HepG2 (cell line): ENCODE measurements around the gene FAM83C. TPM values are rescaled to one million over a fixed set of nuclear protein-coding genes. Genes with fewer than 3 reads are reported as not detected.

Experiments used
- CCDC6 ChIP-seq: sonication (generic); formaldehyde crosslinking; IDR thresholded peaks from 2 replicates; pipeline ENCODE4 v1.8.1; 2022; ENCODE audit warnings: mild to moderate bottlenecking, missing genetic modification reagents, moderate library complexity
- HNF4G ChIP-seq, 2 experiments: sonication (generic) in 1 of 2; formaldehyde crosslinking in 1 of 2; IDR thresholded peaks; 2 replicates each; pipeline versions ENCODE4 v1.4.0 to v1.6.1; 2011 to 2020; ENCODE audit warnings: borderline replicate concordance in 2 of 2, low read depth in 2 of 2, mild to moderate bottlenecking in 2 of 2, low read length in 1 of 2, missing genetic modification reagents in 1 of 2, moderate library complexity in 1 of 2
- PHF8 ChIP-seq: sonication (generic); formaldehyde crosslinking; IDR thresholded peaks from 2 replicates; pipeline ENCODE4 v1.5.0; 2020; ENCODE audit warnings: missing genetic modification reagents
- PPARG ChIP-seq: conservative IDR thresholded peaks from 2 replicates; pipeline ENCODE4 v1.6.1; 2016; ENCODE audit warnings: missing biosample characterization, missing genetic modification reagents
- RELA ChIP-seq: sonication (generic); formaldehyde crosslinking; IDR thresholded peaks from 2 replicates; pipeline ENCODE4 v1.4.0; 2020; ENCODE audit warnings: missing genetic modification reagents
- RXRA ChIP-seq: sonication (generic); formaldehyde crosslinking; IDR thresholded peaks from 2 replicates; pipeline ENCODE4 v1.5.1; 2020; ENCODE audit warnings: missing genetic modification reagents
- SP2 ChIP-seq: sonication (generic); formaldehyde crosslinking; IDR thresholded peaks from 2 replicates; pipeline ENCODE4 v1.5.1; 2020; ENCODE audit warnings: mild to moderate bottlenecking, missing genetic modification reagents
- TAF1 ChIP-seq: sonication (generic); formaldehyde crosslinking; IDR thresholded peaks from 2 replicates; pipeline ENCODE4 v1.4.0; 2020; ENCODE audit warnings: missing genetic modification reagents
- TERF1 ChIP-seq: sonication (generic); formaldehyde crosslinking; IDR thresholded peaks from 2 replicates; pipeline ENCODE4 v1.8.0; 2022; ENCODE audit warnings: mild to moderate bottlenecking, missing genetic modification reagents, moderate library complexity
- ZBTB33 ChIP-seq: sonication (generic); formaldehyde crosslinking; IDR thresholded peaks from 2 replicates; pipeline ENCODE4 v1.4.0; 2020; ENCODE audit warnings: missing genetic modification reagents
- ZFY ChIP-seq: sonication (generic); formaldehyde crosslinking; IDR thresholded peaks from 2 replicates; pipeline ENCODE4 v1.4.0; 2020; ENCODE audit warnings: missing genetic modification reagents
- ZMYM2 ChIP-seq: sonication (generic); formaldehyde crosslinking; IDR thresholded peaks from 2 replicates; pipeline ENCODE4 v1.8.0; 2022; ENCODE audit warnings: mild to moderate bottlenecking, missing genetic modification reagents
- ZNF160 ChIP-seq: sonication (generic); formaldehyde crosslinking; IDR thresholded peaks from 2 replicates; pipeline ENCODE4 v1.8.0; 2022; ENCODE audit warnings: mild to moderate bottlenecking, inconsistent platforms, missing genetic modification reagents
- ZNF224 ChIP-seq: sonication (generic); formaldehyde crosslinking; IDR thresholded peaks from 2 replicates; pipeline ENCODE4 v1.5.0; 2020; ENCODE audit warnings: mild to moderate bottlenecking, missing genetic modification reagents
- ZNF317 ChIP-seq: sonication (generic); formaldehyde crosslinking; IDR thresholded peaks from 2 replicates; pipeline ENCODE4 v1.5.0; 2020; ENCODE audit warnings: mild to moderate bottlenecking, missing genetic modification reagents
- ZNF557 ChIP-seq: sonication (generic); formaldehyde crosslinking; IDR thresholded peaks from 2 replicates; pipeline ENCODE4 v1.4.0; 2020; ENCODE audit warnings: missing genetic modification reagents
- ZNF564 ChIP-seq: sonication (generic); formaldehyde crosslinking; IDR thresholded peaks from 2 replicates; pipeline ENCODE4 v1.8.1; 2023; ENCODE audit warnings: mild to moderate bottlenecking, missing genetic modification reagents
- ZNF572 ChIP-seq: sonication (generic); formaldehyde crosslinking; IDR thresholded peaks from 2 replicates; pipeline ENCODE4 v1.5.1; 2020; ENCODE audit warnings: mild to moderate bottlenecking, missing genetic modification reagents
- ZNF883 ChIP-seq: sonication (generic); formaldehyde crosslinking; IDR thresholded peaks from 2 replicates; pipeline ENCODE4 v1.5.1; 2020; ENCODE audit warnings: mild to moderate bottlenecking, missing genetic modification reagents; ENCODE audit errors: not compliant biosample characterization
- polyA plus RNA-seq, 8 experiments: library from polyadenylated mRNA; depleted of rRNA in 3 of 8; stranded (reverse) in 7 of 8; unstranded in 1 of 8; fragments of >200 nt; fragmentation: Illumina TruSeq in 4 of 8; extraction: Trizol in 4 of 8; gene quantifications; 2 replicates each; pipeline versions ENCODE4 v1.2.1 to v1.2.3, GENCODE V29; 2011 to 2016; ENCODE audit warnings: low read depth in 4 of 8, missing spikeins in 1 of 8, mixed read lengths in 1 of 8; ENCODE audit not compliant: insufficient read depth in 1 of 8
- total RNA-seq, 5 experiments: library from RNA; depleted of rRNA; stranded (reverse); fragments of >200 nt; fragmentation: Illumina TruSeq; extraction: Trizol; gene quantifications; 2 replicates each; pipeline ENCODE4 v1.2.3, GENCODE V29; 2016; ENCODE audit warnings: low read depth in 1 of 5
- TF ChIP-seq, protein P1 (sequence below): sonication (generic); formaldehyde crosslinking; IDR thresholded peaks from 2 replicates; pipeline ENCODE4 v1.5.1; 2020; ENCODE audit warnings: mild to moderate bottlenecking, missing genetic modification reagents, moderate library complexity
- TF ChIP-seq, protein P2 (sequence below), 2 experiments: fragments of 450-650 bp in 1 of 2; sonication (generic) in 1 of 2; formaldehyde crosslinking; IDR thresholded peaks; 2 replicates each; pipeline versions ENCODE4 v1.5.0 to v1.8.0; 2020 to 2022; ENCODE audit warnings: mild to moderate bottlenecking in 1 of 2, missing genetic modification reagents in 1 of 2
- TF ChIP-seq, protein P3 (sequence below): sonication (generic); formaldehyde crosslinking; IDR thresholded peaks from 2 replicates; pipeline ENCODE4 v1.9.0; 2022; ENCODE audit warnings: missing genetic modification reagents, mild to moderate bottlenecking, borderline replicate concordance

FAM83C gene
- total and polyA plus RNA-seq, 2 of the 13 experiments (the other 11 are each of a cell fraction or from before 2014, with no cell fraction given): 0.04 TPM; not detected in 1

DNA sequence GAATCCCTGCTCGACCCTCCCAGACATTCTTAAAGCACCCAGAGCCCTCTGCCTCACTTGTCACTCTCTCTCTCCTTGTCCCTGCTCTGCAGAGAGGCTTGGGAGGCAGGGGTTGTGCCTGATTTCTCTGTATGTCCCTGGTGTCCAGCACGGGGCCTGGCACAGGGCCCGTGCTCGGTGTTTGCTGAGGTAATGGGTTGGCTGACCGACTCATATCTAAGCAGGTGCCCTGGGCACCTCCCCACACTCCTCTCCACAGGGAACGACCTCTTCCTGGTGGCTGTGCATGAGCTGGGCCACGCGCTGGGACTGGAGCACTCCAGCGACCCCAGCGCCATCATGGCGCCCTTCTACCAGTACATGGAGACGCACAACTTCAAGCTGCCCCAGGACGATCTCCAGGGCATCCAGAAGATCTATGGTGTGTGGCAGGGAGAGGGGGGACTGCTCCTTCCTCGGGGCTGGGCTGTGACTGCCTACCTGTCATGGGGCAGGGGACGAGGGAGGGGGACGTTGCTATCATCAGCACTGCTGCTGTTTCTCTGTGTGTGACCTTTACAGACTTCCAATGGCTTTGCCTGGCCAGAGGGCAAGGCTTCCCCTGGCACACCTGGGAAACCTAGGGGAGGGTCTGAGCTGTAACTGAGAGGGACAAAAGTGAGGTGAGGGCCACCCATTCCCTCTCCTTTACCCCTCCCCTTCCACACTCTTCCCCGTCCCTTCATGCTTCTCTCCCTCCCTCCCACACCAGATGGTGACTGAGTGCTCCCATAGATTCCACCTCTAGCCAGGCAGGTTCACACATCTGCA is 28.5 kb downstream of the FAM83C start (continued):
- TF ChIP-seq ZNF883 (CRISPR knock-in tag) (peak; percentile 48), HNF4G (IDR thresholded peaks at IDR 0.05; ENCODE audit: borderline replicate concordance, low read depth, low read length) (no peak), HNF4G (CRISPR knock-in tag; IDR thresholded peaks at IDR 0.05; ENCODE audit: borderline replicate concordance, low read depth) (no peak), CCDC6 (CRISPR knock-in tag) (0 out of 2 replicates have a peak, but pooled peaks have one; percentile 20), TAF1 (CRISPR knock-in tag) (peak; percentile 47; the same call in 1 of the 2 replicates), ZBTB33 (CRISPR knock-in tag) (peak; percentile 82), ZMYM2 (CRISPR knock-in tag) (no peak), ZNF160 (no peak), ZNF572 (CRISPR knock-in tag) (peak; percentile 92), SP2 (CRISPR knock-in tag) (0 out of 2 replicates have a peak, but pooled peaks have one; percentile 20), ZFY (CRISPR knock-in tag) (0 out of 2 replicates have a peak, but pooled peaks have one; percentile 19), RELA (no peak), ZNF557 (no peak), ZNF564 (no peak), PPARG (CRISPR knock-in tag) (no peak), RXRA (no peak; the same call in 1 of the 2 replicates), ZNF224 (CRISPR knock-in tag) (peak; percentile 72; the same call in 1 of the 2 replicates), PHF8 (CRISPR knock-in tag) (peak; percentile 37), ZNF317 (CRISPR knock-in tag) (no peak), TERF1 (CRISPR knock-in tag) (0 out of 2 replicates have a peak, but pooled peaks have one; percentile 42)
- TF ChIP-seq, protein P1, sequence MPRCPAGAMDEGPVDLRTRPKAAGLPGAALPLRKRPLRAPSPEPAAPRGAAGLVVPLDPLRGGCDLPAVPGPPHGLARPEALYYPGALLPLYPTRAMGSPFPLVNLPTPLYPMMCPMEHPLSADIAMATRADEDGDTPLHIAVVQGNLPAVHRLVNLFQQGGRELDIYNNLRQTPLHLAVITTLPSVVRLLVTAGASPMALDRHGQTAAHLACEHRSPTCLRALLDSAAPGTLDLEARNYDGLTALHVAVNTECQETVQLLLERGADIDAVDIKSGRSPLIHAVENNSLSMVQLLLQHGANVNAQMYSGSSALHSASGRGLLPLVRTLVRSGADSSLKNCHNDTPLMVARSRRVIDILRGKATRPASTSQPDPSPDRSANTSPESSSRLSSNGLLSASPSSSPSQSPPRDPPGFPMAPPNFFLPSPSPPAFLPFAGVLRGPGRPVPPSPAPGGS (CRISPR knock-in tag): peak; percentile 47
- TF ChIP-seq, protein P2, sequence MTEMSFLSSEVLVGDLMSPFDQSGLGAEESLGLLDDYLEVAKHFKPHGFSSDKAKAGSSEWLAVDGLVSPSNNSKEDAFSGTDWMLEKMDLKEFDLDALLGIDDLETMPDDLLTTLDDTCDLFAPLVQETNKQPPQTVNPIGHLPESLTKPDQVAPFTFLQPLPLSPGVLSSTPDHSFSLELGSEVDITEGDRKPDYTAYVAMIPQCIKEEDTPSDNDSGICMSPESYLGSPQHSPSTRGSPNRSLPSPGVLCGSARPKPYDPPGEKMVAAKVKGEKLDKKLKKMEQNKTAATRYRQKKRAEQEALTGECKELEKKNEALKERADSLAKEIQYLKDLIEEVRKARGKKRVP (CRISPR knock-in tag; IDR thresholded peaks at IDR 0.05): no peak
- TF ChIP-seq, protein P3, sequence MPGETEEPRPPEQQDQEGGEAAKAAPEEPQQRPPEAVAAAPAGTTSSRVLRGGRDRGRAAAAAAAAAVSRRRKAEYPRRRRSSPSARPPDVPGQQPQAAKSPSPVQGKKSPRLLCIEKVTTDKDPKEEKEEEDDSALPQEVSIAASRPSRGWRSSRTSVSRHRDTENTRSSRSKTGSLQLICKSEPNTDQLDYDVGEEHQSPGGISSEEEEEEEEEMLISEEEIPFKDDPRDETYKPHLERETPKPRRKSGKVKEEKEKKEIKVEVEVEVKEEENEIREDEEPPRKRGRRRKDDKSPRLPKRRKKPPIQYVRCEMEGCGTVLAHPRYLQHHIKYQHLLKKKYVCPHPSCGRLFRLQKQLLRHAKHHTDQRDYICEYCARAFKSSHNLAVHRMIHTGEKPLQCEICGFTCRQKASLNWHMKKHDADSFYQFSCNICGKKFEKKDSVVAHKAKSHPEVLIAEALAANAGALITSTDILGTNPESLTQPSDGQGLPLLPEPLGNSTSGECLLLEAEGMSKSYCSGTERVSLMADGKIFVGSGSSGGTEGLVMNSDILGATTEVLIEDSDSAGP: peak; percentile 39; the same call in 1 of the 2 replicates
